ENCODE results near the gene EFCAB11.

EFCAB11 gene

GRCh38 chr14:89861630-89862029 is 92.9 kb downstream of the EFCAB11 start:
- no peak for DNase-seq

GRCh38 chr14:89858089-89858488 is 96.4 kb downstream of the EFCAB11 start:
- no peak for DNase-seq

DNA sequence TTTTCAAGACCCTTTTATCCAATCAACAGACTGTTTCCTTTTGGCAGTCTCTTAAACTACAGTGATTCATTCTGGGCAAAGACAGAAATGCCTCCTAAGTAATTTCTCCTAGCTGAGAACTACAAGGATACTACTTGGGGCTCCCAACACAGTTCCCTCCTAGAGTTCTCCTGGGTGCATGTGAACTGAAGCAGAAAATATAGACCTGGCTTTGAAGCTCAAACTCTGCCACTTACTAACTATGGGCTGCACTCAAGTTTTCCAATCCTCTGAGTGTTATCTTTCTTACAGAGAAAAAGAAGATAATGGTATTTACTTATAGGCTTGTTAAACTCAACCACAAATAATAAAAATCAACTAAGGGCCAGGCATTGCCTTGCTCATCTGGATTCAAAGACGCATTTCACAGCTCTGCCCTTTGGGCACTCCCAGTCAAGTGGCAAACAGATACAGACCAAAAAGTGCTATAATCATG is 97.6 kb downstream of the EFCAB11 start:
- no peak for DNase-seq

DNA sequence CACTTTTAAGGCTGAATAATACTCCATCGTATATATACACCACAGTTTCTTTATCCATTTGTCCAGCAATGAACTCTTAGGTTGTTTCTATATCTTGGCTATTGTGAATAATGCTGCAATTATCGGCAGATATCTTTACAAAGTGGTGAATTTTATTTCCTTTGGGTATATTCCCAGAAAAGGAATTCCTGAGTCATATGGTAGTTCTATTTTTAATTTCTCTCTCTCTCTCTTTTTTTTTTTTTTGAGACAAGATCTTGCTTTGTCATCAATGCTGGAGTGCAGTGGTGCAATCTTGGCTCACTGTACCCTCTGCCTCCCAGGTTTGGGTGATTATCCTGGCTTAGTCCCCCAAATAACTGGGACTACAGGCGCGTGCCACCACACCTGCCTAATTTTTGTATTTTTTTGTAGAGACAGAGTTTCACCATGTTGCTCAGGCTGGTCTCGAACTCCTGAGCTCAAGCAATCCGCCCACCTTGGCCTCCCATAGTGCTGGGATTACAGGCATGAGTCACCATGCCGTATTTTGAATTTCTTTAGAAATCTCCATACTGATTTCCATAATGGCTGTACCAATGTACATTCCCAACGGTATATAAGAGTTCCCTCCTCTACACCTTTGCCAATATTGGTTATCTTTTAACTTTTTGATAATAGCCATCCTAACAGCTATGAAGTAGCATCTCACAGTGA is 98.4 kb downstream of the EFCAB11 start:
- DNase-seq: no peak

DNA sequence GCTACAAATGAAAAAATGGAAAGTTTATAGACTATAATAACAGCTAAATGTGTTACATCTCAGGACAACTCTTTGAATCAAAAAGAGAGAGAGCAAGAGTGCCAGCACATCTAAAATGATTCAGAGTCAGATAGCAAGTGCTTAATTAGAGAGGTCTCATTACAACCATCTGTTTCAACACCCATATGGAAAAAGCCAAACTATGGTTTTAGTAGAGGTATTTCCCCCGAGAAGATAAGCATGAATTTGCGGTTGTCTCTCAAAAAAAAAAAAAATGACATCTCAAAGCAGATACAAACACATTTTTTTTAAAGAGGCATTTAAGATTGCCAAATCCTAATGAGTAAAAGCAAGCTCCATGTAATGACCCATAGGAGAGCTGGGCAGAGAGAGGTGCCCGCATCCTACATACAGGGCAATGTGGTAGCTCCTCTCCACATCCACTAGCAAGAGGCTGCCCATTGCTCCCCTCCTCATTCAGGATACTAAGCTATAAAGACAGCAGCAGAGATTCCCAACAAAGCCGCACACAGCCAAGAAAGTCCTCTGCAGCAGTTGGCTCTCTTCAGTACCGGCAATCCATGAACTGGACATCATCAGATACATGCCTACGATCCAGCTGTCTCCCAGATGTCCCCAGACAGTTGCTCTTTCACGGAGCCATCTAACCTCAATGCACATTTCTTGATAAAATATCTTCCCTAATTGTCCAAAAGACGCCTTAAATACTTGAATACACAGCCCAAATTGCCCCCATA is 100.4 kb downstream of the EFCAB11 start:
- DNase-seq: no peak

- DNase-seq: no peak
Observed at GRCh38 chr14:89851106-89851505, 103.4 kb downstream of the EFCAB11 start.

DNA sequence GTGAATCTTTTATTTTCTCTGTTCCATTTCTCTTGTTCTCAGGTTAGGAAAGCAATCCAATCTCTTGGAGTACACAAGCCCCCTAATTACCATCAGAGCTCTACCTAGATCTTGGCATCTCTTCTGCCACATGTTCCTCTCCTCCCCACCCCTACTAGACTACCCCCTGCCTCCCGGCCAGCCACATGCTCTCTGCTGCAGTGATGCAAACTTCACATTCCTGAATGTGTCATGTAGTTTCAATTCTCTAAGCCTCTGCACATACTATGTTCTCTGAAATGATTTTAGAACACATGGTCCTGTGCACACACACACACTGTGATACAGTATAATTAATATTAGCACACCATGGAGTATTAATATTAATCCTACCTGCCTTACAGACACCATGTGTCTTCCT is 104.6 kb downstream of the EFCAB11 start:
- DNase-seq: no peak

DNA sequence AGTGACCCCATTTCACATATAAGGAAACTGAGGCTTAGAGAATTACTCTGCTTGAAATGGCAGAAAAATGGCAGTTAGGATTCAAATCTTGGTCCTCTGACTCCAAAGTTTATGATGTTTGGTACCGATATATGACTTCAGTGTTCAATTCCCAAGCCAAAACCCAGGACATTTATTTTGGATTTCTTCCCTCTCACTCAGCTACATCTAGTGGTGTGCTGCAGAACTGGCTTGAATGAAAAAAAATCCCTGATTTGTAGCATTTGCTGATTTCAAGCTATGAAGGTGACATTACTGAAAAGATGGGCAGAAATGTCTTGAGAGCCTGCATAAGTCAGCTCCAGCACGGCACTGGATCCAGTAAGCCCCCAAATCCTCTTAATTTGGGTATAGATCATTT is 106.4 kb downstream of the EFCAB11 start:
- DNase-seq: no peak

DNA sequence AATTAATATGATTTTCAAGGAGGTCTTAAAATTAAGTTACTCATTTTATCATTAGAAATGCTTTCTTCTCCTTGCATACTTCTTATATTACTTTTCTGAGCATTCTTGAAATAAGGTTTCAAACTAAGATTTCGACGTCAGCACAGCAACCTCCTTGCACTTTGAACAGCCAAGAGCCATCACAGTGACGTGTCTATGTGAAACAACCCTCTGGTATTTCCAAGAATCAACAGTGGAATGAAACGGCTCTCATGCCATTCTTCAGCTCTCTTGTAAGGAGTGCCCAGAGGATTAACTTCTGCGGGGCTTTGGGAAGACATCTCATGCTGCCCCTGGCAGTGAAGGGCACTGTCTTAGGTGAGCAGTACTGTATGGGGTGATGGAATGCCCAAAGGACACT is 109.2 kb downstream of the EFCAB11 start:
- no peak for DNase-seq

DNA sequence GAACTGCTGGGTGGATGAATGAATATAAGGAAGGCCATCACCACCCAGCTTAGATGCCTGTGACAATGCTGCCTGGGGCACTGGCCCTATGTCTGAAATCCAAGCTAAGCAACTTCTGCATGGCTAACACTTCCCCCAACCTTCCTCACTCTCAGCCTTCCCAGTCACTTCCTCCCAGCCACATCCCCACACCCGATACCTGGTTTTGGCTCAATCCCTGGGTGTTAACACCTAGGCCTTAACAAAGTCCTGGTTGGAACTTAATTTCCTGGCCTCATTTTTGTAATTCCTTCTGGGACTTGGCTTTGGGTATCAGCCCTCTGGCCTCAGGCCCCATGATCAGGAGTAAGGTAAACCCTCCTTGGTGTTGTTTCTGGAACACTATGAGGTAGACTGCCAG is 110.0 kb downstream of the EFCAB11 start:
- DNase-seq: no peak

GRCh38 chr14:89842837-89843236 is 111.7 kb downstream of the EFCAB11 start:
- no peak for DNase-seq

DNA sequence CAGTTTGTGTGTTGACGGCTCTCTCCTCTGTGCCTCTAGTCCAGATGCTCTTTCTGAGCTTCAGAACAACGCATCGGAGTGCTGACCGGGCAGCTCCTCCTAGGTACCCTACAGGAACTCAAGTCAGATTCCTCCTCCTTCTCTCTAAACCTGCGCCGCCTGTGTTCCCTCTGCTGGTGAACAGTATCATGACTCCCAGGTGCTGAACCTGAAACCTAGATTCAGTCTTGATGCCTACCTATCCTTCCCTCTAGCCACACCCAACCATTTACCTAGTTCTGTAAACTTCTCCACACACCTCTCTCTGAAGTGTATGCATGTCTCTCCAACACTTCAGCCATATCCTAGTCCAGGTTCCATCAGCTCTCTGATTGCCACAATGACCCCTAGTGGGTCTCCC is 112.7 kb downstream of the EFCAB11 start:
- DNase-seq: no peak

- DNase-seq: no peak
Observed at GRCh38 chr14:89836830-89837469, 117.6 kb downstream of the EFCAB11 start.

GRCh38 chr14:89833661-89834060 is 120.9 kb downstream of the EFCAB11 start:
- no peak for DNase-seq

- no peak for DNase-seq
Observed at GRCh38 chr14:89833120-89833532, 121.4 kb downstream of the EFCAB11 start.

DNA sequence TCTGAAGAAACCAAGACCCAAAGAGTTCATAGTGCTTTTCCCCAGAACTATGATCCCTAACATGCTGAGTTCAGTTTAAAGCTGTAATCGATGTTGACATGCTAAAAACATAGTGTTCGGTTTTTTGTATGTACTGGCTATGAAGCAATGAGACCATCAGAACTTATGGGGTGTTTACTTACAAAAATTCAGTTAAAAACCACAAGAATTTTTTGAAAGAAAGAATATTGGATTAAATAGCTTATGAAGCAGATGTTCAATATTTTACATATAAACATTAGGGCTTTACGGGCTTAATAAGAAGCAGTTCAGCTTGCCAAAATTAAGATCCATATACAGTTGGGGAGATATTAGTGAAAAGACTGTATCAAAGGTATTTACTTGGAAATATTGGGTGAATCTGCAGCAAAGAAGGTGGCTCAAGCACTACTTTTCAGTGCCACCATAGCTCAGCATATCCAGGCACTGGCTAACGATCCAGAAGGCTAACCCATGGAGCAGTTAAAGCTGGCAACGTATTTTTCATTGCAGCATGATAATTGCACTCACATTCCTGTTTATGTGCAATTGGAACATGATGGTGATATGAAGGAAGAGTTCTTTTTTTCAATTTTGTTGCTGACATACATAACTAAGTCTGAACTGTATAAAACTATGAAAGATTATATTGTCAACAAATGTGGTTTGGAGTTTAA is 125.9 kb downstream of the EFCAB11 start:
- DNase-seq: no peak

- no peak for DNase-seq
Observed at GRCh38 chr14:89827265-89827664, 127.3 kb downstream of the EFCAB11 start.

DNA sequence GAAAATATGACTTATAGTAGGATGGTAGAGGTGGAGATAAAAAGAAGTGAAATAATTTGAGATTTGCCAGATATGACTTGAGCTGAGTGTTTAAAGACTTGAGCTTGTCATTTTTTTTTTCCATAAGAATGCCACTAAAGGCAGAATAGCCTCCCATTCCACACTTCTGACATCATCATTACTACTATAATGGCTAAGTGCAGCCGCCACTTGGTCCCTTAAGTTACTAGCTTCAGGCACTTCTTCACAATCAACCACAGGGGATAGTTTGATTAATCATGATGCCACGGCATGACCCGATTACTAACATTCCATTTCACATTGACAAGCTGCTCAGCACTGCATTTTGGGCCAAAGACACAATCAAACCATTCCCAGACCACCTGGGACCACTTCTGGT is 127.9 kb downstream of the EFCAB11 start:
- no peak for DNase-seq

DNA sequence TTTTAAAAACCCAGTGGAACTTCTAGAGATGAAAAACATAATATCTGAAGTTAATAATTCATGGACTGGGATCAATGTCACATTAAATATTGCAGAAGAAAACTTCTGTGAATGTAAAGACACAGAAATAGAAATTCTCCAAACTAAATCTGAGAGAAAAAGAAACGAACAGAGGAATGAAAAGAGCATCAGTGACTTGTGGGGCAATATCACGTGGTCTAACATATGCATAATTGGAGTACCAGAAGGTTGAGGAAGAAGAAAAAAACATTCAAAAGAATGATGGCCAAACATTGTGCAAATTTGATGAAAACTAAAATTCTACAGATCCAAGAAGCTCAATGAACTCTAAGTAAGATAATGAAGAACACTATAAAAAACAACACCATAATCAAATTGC is 130.8 kb downstream of the EFCAB11 start:
- DNase-seq: no peak

DNA sequence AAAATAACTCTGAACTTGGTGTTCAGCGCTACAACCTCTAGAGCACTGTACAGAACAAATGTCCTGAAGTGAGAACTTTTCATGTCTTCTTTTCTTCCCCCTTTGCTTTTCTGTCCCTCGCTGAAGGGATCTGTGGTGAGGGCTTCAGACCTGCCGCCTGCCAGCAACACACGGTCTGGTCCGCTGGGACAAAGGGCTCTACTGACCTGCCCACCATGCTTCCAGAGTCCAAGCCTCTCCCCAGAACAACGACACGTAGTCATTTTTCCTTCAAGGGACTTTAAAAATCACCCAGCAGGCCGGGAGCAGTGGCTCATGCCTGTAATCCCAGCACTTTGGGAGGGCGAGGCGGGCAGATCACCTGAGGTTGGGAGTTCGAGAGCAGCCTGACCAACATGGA is 140.4 kb downstream of the EFCAB11 start:
- DNase-seq: no peak

GRCh38 chr14:89813617-89814031 is 140.9 kb downstream of the EFCAB11 start:
- DNase-seq: no peak

GRCh38 chr14:89811954-89812575 is 142.5 kb downstream of the EFCAB11 start:
- no peak for DNase-seq

DNA sequence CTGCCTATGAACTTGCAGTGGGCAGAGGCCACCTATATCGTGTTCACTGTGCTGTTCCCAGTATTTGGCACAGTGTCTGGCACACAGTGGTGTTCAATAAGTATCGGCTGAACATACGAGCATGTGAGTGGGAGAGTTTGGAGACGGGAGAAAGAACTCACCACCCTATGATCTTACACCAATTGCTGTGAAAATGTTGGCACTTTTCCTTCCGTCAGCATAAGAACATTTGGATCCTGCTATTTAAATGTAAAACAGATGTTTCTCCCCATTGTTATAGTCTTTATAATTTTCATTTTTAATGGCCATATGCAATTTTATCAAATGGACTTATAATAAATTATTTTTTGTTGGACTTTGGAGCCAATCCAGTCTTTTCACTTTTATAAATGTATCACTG is 144.4 kb downstream of the EFCAB11 start:
- DNase-seq: no peak

Measured in stimulated activated CD4-positive, alpha-beta T cell treated with anti-CD3 and anti-CD28 coated beads, Interleukin-2, amount 100 ng/mL, for 48 hours (primary cell).